Breast epithelium (tissue), 4 donors: ENCODE data around the gene MBD3. TPM values are rescaled to one million over a fixed set of nuclear protein-coding genes. Genes with fewer than 3 reads are reported as not detected.
A peak's percentile ranks its signal among the peaks of the same experiment; 100 is the strongest.

Experiments
- DNase-seq, 2 donors: peaks; one replicate each; pipeline ENCODE4 v3.0.0-alpha.2; 2019; ENCODE audit warnings: low spot score in 2 of 2
- H3K27ac ChIP-seq, 2 donors: fragments of 200-600 bp; sonication (generic) in 1 of 2; one replicate each; pipeline ENCODE4 v1.5.1; 2016 to 2019; ENCODE audit warnings: mild to moderate bottlenecking in 1 of 2
- H3K27me3 ChIP-seq, 2 donors: fragments of 200-600 bp; sonication (generic) in 1 of 2; one replicate each; pipeline versions ENCODE4 v1.5.1 to v1.6.0; 2017 to 2019; ENCODE audit warnings: control low read depth in 1 of 2, mild to moderate bottlenecking in 1 of 2
- H3K36me3 ChIP-seq: fragments of 200-600 bp; one replicate; pipeline ENCODE4 v1.5.1; 2019
- H3K4me1 ChIP-seq, 2 donors: fragments of 200-600 bp; sonication (generic); one replicate each; pipeline ENCODE4 v1.5.1; 2016 to 2019; ENCODE audit warnings: control low read depth in 1 of 2
- H3K4me3 ChIP-seq, 3 donors: fragments of 200-600 bp; sonication (generic); 1 replicate in 2 of 3; 2 replicates in 1 of 3; pipeline ENCODE4 v1.5.1; 2016 to 2019; ENCODE audit warnings: mild to moderate bottlenecking in 3 of 3, moderate library complexity in 2 of 3
- H3K9me3 ChIP-seq, 2 donors: fragments of 200-600 bp; sonication (generic) in 1 of 2; one replicate each; pipeline ENCODE4 v1.5.1; 2016 to 2019; ENCODE audit warnings: control low read depth in 1 of 2
- POLR2A ChIP-seq: fragments of 450-650 bp; IDR thresholded peaks from one replicate; pipeline ENCODE4 v1.6.1; 2016; ENCODE audit warnings: antibody characterized with exemption, mild to moderate bottlenecking, moderate library complexity
- POLR2AphosphoS5 ChIP-seq, 3 donors: sonication (generic); formaldehyde crosslinking; IDR thresholded peaks; one replicate each; pipeline ENCODE4 v1.6.1; 2017; ENCODE audit warnings: antibody characterized with exemption in 3 of 3
- intact Hi-C: fragments of 100-400 bp; cut with DNase I; formaldehyde crosslinking; loops from one replicate; pipeline ENCODE4 v1.15.1; 2023; ENCODE audit warnings: low total_unique reads
- total RNA-seq, 3 donors: library from RNA; depleted of rRNA; stranded (reverse); fragments of >200 nt; gene quantifications; one replicate each; pipeline ENCODE4 v1.1.0, GENCODE V29; 2016
- TF ChIP-seq, protein P1 (sequence below), 3 donors: fragments of 450-650 bp; IDR thresholded peaks; one replicate each; pipeline ENCODE4 v1.5.1; 2016 to 2017; ENCODE audit warnings: antibody characterized with exemption in 3 of 3, mild to moderate bottlenecking in 3 of 3, moderate library complexity in 3 of 3

Gene MBD3
- total RNA-seq, 3 donors from 2014 or later: 51.8 to 71.3 (median 70.8) TPM

DNA sequence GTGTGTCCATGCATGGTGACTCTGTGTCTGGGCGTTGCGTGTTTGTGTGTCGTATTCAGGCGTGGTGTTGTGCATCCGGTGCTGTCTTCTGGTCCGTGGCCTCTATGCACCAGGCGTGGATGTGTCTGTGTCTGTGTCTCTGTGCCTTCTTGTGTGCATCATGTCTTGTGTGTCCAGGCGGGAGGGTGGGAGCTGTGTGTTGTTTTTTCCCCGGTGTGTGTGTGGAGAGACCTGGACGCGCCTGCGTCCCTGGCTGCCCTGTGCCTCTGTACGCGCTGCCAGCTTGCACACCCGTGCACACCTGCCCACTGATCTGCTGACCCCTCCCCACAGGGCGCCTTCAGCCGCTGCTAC is 67.7 kb downstream of the MBD3 start:
- H3K27me3 ChIP-seq: peaks cover 9 to 52% of the 10 kb centered on the region in 2 donors
- H3K4me3 ChIP-seq: peak overlapping the region in 2 of 3 donors; percentile 22 to 49

DNA sequence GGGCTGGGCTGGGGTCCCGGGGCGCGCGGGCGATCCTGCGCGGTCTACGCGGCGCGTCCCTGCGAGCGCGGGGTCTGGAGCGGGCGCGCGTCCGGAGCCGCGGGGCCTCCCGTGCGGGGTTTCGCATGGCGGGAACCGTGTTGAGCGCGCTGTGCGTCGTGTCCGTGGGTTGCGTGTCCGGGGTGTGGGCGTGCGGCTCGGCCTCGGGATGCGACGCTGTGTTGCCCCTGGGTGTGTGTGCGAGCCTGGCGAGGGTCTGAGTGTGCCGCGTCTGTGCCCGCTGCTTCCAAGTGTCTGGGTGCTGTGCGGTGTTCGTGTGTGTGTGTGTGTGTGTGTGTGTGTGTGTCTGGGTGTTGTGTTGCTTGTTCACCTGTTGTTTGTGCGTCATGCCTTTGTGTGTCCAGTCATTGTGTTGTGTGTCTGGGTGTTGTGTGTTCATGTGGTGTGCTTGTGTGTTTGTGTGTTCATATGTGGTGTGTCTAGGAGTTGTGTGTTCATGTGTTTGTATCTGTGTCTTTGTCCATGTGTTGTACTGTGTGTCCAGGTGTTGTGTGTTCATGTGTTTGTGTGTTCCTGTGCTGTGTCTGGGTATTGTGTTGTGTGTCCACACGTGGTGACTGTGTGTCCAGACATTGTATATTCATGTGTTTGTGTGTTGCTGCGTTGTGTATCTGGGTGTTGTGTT is 68.2 kb downstream of the MBD3 start:
- Histone ChIP-seq H3K4me1 (no peaks in the 10 kb centered on the region), H3K27ac (no peak overlapping the region), H3K36me3 (no peaks in the 10 kb centered on the region), H3K27me3 (peaks cover 9 to 48% of the 10 kb centered on the region in 2 donors), H3K4me3 (peak overlapping the region in 2 of 3 donors; percentile 49 to 70), H3K9me3 (no peaks in the 10 kb centered on the region)
- DNase-seq: no peak
- no peak for TF ChIP-seq POLR2A
- TF ChIP-seq, protein P1, sequence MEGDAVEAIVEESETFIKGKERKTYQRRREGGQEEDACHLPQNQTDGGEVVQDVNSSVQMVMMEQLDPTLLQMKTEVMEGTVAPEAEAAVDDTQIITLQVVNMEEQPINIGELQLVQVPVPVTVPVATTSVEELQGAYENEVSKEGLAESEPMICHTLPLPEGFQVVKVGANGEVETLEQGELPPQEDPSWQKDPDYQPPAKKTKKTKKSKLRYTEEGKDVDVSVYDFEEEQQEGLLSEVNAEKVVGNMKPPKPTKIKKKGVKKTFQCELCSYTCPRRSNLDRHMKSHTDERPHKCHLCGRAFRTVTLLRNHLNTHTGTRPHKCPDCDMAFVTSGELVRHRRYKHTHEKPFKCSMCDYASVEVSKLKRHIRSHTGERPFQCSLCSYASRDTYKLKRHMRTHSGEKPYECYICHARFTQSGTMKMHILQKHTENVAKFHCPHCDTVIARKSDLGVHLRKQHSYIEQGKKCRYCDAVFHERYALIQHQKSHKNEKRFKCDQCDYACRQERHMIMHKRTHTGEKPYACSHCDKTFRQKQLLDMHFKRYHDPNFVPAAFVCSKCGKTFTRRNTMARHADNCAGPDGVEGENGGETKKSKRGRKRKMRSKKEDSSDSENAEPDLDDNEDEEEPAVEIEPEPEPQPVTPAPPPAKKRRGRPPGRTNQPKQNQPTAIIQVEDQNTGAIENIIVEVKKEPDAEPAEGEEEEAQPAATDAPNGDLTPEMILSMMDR (IDR thresholded peaks at IDR 0.05): no peak
- no peak for TF ChIP-seq POLR2AphosphoS5 (IDR thresholded peaks at IDR 0.05)
- intact Hi-C loops: no loop called here

More for the DNA sequence above, 67.7 kb downstream of the MBD3 start:
- H3K36me3 ChIP-seq: no peaks in the 10 kb centered on the region
- H3K4me1 ChIP-seq: no peaks in the 10 kb centered on the region
- TF ChIP-seq POLR2AphosphoS5 (IDR thresholded peaks at IDR 0.05) (no peak), POLR2A (no peak)
- TF ChIP-seq, protein P1 (IDR thresholded peaks at IDR 0.05): no peak
- DNase-seq: no peak
- H3K27ac ChIP-seq: no peak overlapping the region
- intact Hi-C loops: no loop called here
- no peaks in the 10 kb centered on the region for H3K9me3 ChIP-seq

Other genes with a start within 250 kb of the MBD3 start
- gene NDUFS7, start 209.0 kb downstream of the MBD3 start, total RNA-seq: 100 to 1,000 TPM in 1 of 3 donors, 10 to 100 TPM in 2; 67.5 to 122 (median 67.5) TPM
- gene GAMT, start 191.3 kb downstream of the MBD3 start, total RNA-seq: 10 to 100 TPM; 23.6 to 40.0 (median 30.3) TPM
- 10 to 100 TPM; 35.8 to 50.9 (median 48.8) TPM for gene DAZAP1, start 185.3 kb downstream of the MBD3 start, total RNA-seq
- 1,000 to 10,000 TPM; 2,978 to 3,238 (median 2,982) TPM for gene RPS15, start 154.5 kb downstream of the MBD3 start, total RNA-seq
- under 1 TPM; under 0.01 to 0.29 (median 0.16) TPM for gene APC2, start 142.7 kb downstream of the MBD3 start, total RNA-seq
- gene C19orf25, start 113.7 kb downstream of the MBD3 start, total RNA-seq: 10 to 100 TPM; 27.7 to 32.8 (median 28.7) TPM
- 1 to 10 TPM; 2.2 to 10.0 (median 5.9) TPM for gene PCSK4, start 102.5 kb downstream of the MBD3 start, total RNA-seq
- gene REEP6, start 101.7 kb downstream of the MBD3 start, total RNA-seq: 10 to 100 TPM in 2 of 3 donors, 1 to 10 TPM in 1; 4.3 to 17.4 (median 11.0) TPM
- 1 to 10 TPM; 1.3 to 3.5 (median 2.1) TPM for gene ADAMTSL5, start 79.8 kb downstream of the MBD3 start, total RNA-seq
- under 1 TPM in 2 of 3 donors, not detected in 1; 0.44 to 0.98 TPM for gene PLK5, start 68.8 kb downstream of the MBD3 start, total RNA-seq
- 10 to 100 TPM; 12.5 to 14.3 (median 12.6) TPM for gene MEX3D, start 24.5 kb downstream of the MBD3 start, total RNA-seq
- gene UQCR11, start 12.6 kb upstream of the MBD3 start, total RNA-seq: 100 to 1,000 TPM in 1 of 3 donors, 10 to 100 TPM in 2; 59.6 to 117 (median 63.4) TPM
- 10 to 100 TPM; 38.6 to 45.3 (median 42.3) TPM for gene TCF3, start 59.8 kb upstream of the MBD3 start, total RNA-seq
- not detected for gene ONECUT3, start 160.6 kb upstream of the MBD3 start, total RNA-seq
- 1 to 10 TPM in 2 of 3 donors, under 1 TPM in 1; 0.66 to 1.4 (median 1.0) TPM for gene ATP8B3, start 219.4 kb upstream of the MBD3 start, total RNA-seq